Measurements from ENCODE around the gene PSMA8. TPM values are rescaled to one million over a fixed set of nuclear protein-coding genes. Genes with fewer than 3 reads are reported as not detected.
"Not testable (repeated sequence)": the region's sequence is repeated elsewhere in the genome, so short reads cannot be mapped to it uniquely, and the experiment has no call there.

The PSMA8 gene
- total and polyA plus RNA-seq, 2 experiments from 2014 or later: 0.15 TPM; not detected in 1

- Histone ChIP-seq H3K27me3 (peaks cover 14% of the 10 kb centered on the region), H3K79me2 (no peaks in the 10 kb centered on the region), H3K4me1 (ENCODE audit: insufficient read depth) (no peaks in the 10 kb centered on the region), H4K20me1 (ENCODE audit: insufficient read depth, poor library complexity, severe bottlenecking) (no peaks in the 10 kb centered on the region), H3K36me3 (replicated peaks; ENCODE audit: insufficient read depth, low read depth) (no peaks in the 10 kb centered on the region), H3K4me3 (no peak overlapping the region), H3K27ac (no peak overlapping the region), H3K9me3 (ENCODE audit: low read depth) (no peaks in the 10 kb centered on the region), H3K9me2 (replicated peaks; ENCODE audit: insufficient read depth) (no peaks in the 10 kb centered on the region), H3K4me2 (no peak overlapping the region), H2AFZ (no peak overlapping the region)
- WGBS (ENCODE audit: low lambda C conversion rate, missing lambda C conversion rate): 79% methylated on average over 8 of the region's 8 CpGs
- no peak for DNase-seq (ENCODE audit: low spot score)
- TF ChIP-seq CTCF (IDR thresholded peaks at IDR 0.05; ENCODE audit: poor library complexity): no peak
- TF ChIP-seq EZH2phosphoT487 (IDR thresholded peaks at IDR 0.05; ENCODE audit: low read depth, severe bottlenecking, unreplicated experiment): no peak
- TF ChIP-seq EZH2 (IDR thresholded peaks at IDR 0.05; ENCODE audit: borderline replicate concordance): no peak
Measured at GRCh38 chr18:26230497-26230896, 96.8 kb downstream of the PSMA8 start.

GRCh38 chr18:26233208-26233607 lies 99.5 kb downstream of the PSMA8 start:
- Histone ChIP-seq H3K36me3 (replicated peaks; ENCODE audit: insufficient read depth, low read depth) (no peaks in the 10 kb centered on the region), H3K4me3 (no peak overlapping the region), H3K27ac (no peak overlapping the region), H3K9me2 (replicated peaks; ENCODE audit: insufficient read depth) (no peaks in the 10 kb centered on the region), H3K4me1 (ENCODE audit: insufficient read depth) (no peaks in the 10 kb centered on the region), H3K27me3 (peaks cover 6% of the 10 kb centered on the region), H3K9me3 (ENCODE audit: low read depth) (no peaks in the 10 kb centered on the region), H3K79me2 (no peaks in the 10 kb centered on the region), H3K4me2 (no peak overlapping the region), H4K20me1 (ENCODE audit: insufficient read depth, poor library complexity, severe bottlenecking) (no peaks in the 10 kb centered on the region), H2AFZ (no peak overlapping the region)
- no peak for DNase-seq (ENCODE audit: low spot score)
- TF ChIP-seq CTCF (IDR thresholded peaks at IDR 0.05; ENCODE audit: poor library complexity) (no peak), EZH2phosphoT487 (IDR thresholded peaks at IDR 0.05; ENCODE audit: low read depth, severe bottlenecking, unreplicated experiment) (no peak)
- 35% methylated on average over 5 of the region's 5 CpGs for WGBS (ENCODE audit: low lambda C conversion rate, missing lambda C conversion rate)

DNA sequence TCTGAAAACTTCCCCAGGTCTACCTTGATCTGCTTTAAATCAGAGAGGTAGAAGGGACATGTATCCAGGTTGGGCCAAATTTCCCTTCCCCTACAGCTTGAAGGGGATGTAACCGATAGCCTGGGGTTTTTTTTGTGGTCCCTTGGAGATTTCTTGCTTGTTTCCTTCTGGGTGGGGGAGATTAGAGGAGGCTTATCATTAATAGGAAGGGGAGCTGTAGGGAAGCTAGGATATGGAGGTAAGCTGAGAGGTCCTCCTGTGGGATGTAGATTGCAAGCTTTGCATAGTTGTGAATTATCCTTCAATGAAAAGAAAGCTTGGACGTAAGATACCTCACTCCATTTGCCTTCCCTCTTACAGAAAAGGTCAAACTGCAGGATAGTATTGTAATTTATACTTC lies 103.7 kb downstream of the PSMA8 start:
- not testable (repeated sequence) for H3K27ac ChIP-seq; H3K4me3 ChIP-seq; H3K27me3 ChIP-seq; H4K20me1 ChIP-seq (ENCODE audit: insufficient read depth, poor library complexity, severe bottlenecking); H3K4me2 ChIP-seq; H3K9me3 ChIP-seq (ENCODE audit: low read depth); H3K79me2 ChIP-seq; DNase-seq (ENCODE audit: low spot score); H3K36me3 ChIP-seq (replicated peaks; ENCODE audit: insufficient read depth, low read depth); H3K4me1 ChIP-seq (ENCODE audit: insufficient read depth); H3K9me2 ChIP-seq (replicated peaks; ENCODE audit: insufficient read depth); H2AFZ ChIP-seq
- WGBS (ENCODE audit: low lambda C conversion rate, missing lambda C conversion rate): 71% methylated on average over 2 of the region's 2 CpGs

DNA sequence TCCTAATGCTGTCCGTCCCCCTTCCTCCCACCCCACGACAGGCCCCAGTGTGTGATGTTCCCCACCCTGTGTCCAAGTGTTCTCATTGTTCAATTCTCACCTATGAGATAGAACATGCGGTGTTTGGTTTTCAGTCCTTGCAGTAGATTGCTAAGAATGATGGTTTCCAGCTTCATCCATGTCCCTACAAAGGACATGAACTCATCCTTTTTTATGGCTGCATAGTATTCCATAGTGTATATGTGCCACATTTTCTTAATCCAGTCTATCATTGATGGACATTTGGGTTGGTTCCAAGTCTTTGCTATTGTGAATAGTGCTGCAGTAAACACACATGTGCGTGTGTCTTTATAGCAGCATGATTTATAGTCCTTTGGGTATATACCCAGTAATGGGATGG lies 105.0 kb downstream of the PSMA8 start:
- H3K36me3 ChIP-seq (replicated peaks; ENCODE audit: insufficient read depth, low read depth); DNase-seq (ENCODE audit: low spot score); H3K4me3 ChIP-seq; H3K9me3 ChIP-seq (ENCODE audit: low read depth); H3K27me3 ChIP-seq; H3K4me1 ChIP-seq (ENCODE audit: insufficient read depth); H3K4me2 ChIP-seq; H2AFZ ChIP-seq; H3K79me2 ChIP-seq; H3K9me2 ChIP-seq (replicated peaks; ENCODE audit: insufficient read depth); H3K27ac ChIP-seq; H4K20me1 ChIP-seq (ENCODE audit: insufficient read depth, poor library complexity, severe bottlenecking): not testable (repeated sequence)
- WGBS (ENCODE audit: low lambda C conversion rate, missing lambda C conversion rate): 95% methylated on average over 4 of the region's 4 CpGs

DNA sequence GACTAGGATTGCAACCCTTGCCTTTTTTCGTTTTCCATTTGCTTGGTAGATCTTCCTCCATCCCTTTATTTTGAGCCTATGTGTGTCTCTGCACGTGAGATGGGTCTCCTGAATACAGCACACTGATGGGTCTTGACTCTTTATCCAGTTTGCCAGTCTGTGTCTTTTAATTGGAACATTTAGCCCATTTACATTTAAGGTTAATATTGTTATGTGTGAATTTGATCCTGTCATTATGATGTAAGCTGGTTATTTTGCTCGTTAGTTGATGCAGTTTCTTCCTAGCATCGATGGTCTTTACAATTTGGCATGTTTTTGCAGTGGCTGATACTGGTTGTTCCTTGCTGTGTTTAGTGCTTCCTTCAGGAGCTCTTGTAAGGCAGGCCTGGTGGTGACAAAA lies 108.7 kb downstream of the PSMA8 start:
- not testable (repeated sequence) for H3K27ac ChIP-seq; H3K36me3 ChIP-seq (replicated peaks; ENCODE audit: insufficient read depth, low read depth); H3K4me2 ChIP-seq; H3K4me1 ChIP-seq (ENCODE audit: insufficient read depth); H3K4me3 ChIP-seq; H3K9me2 ChIP-seq (replicated peaks; ENCODE audit: insufficient read depth); H3K79me2 ChIP-seq; H3K27me3 ChIP-seq; H3K9me3 ChIP-seq (ENCODE audit: low read depth); H4K20me1 ChIP-seq (ENCODE audit: insufficient read depth, poor library complexity, severe bottlenecking); H2AFZ ChIP-seq; DNase-seq (ENCODE audit: low spot score)
- WGBS (ENCODE audit: low lambda C conversion rate, missing lambda C conversion rate): 93% methylated on average over 4 of the region's 4 CpGs

Other genes starting within 250 kb of the PSMA8 start
- 95.9 and 111 TPM in 2 replicates for gene SS18, start 43.3 kb upstream of the PSMA8 start, total RNA-seq
- 43.4 and 44.7 TPM in 2 replicates for gene SS18, start 43.3 kb upstream of the PSMA8 start, polyA plus RNA-seq
- gene TAF4B, start 92.6 kb downstream of the PSMA8 start, total RNA-seq: 1.4 and 2.0 TPM in 2 replicates
- 0.85 TPM in 1 of 2 replicates, not detected in the other for gene TAF4B, start 92.6 kb downstream of the PSMA8 start, polyA plus RNA-seq

Measured in hepatocyte (in vitro differentiated cells).